Glomerular endothelial cell (primary cell): Measurements from ENCODE around the gene IDH3G. TPM values are rescaled to one million over a fixed set of nuclear protein-coding genes. Genes with fewer than 3 reads are reported as not detected.

Source experiments
- DNase-seq: peaks from one replicate; pipeline ENCODE4 v3.0.0-alpha.2; 2011; ENCODE audit warnings: low read depth, low spot score; ENCODE audit errors: extremely low read depth
- total RNA-seq: library from RNA; depleted of rRNA; stranded (reverse); fragments of >200 nt; gene quantifications from 2 replicates; pipeline ENCODE4 v1.2.3, GENCODE V29; 2015

The IDH3G gene
- total RNA-seq, 1 donor from 2014 or later = 94.4 TPM

GRCh38 chrX:153736871-153737441, 57.2 kb downstream of the IDH3G start:
- DNase-seq = no peak

- no peak for DNase-seq
Observed at GRCh38 chrX:153736071-153736820, 57.9 kb downstream of the IDH3G start.

Other genes starting within 250 kb of the IDH3G start
- gene CCNQ, start 195.2 kb downstream of the IDH3G start, total RNA-seq = 34.1 and 35.2 TPM in 2 replicates
- 0.76 TPM in 1 of 2 replicates, not detected in the other for gene DUSP9, start 147.2 kb downstream of the IDH3G start, total RNA-seq
- gene PNCK, start 120.6 kb downstream of the IDH3G start, total RNA-seq = not detected in 2 replicates
- 17.3 and 18.7 TPM in 2 replicates for gene SLC6A8, start 106.4 kb downstream of the IDH3G start, total RNA-seq
- 206 and 215 TPM in 2 replicates for gene BCAP31, start 70.0 kb downstream of the IDH3G start, total RNA-seq
- gene ABCD1, start 69.5 kb downstream of the IDH3G start, total RNA-seq = 13.8 and 20.9 TPM in 2 replicates
- 25.6 and 37.6 TPM in 2 replicates for gene PLXNB3, start 30.1 kb downstream of the IDH3G start, total RNA-seq
- 0.34 TPM in 1 of 2 replicates, not detected in the other for gene SRPK3, start 13.3 kb downstream of the IDH3G start, total RNA-seq
- gene SSR4, start 293 bp upstream of the IDH3G start, total RNA-seq = 212 and 286 TPM in 2 replicates
- 0.10 and 0.12 TPM in 2 replicates for gene PDZD4, start 36.2 kb upstream of the IDH3G start, total RNA-seq
- gene L1CAM, start 91.8 kb upstream of the IDH3G start, total RNA-seq = 1.6 and 17.1 TPM in 2 replicates
- gene AVPR2, start 110.3 kb upstream of the IDH3G start, total RNA-seq = not detected in 2 replicates
- gene ARHGAP4, start 131.9 kb upstream of the IDH3G start, total RNA-seq = 2.9 and 24.2 TPM in 2 replicates
- gene NAA10, start 140.7 kb upstream of the IDH3G start, total RNA-seq = 144 and 194 TPM in 2 replicates
- 19.0 and 23.7 TPM in 2 replicates for gene RENBP, start 150.3 kb upstream of the IDH3G start, total RNA-seq
- gene HCFC1, start 177.4 kb upstream of the IDH3G start, total RNA-seq = 54.4 and 91.0 TPM in 2 replicates
- gene TMEM187, start 178.4 kb upstream of the IDH3G start, total RNA-seq = 3.3 and 6.7 TPM in 2 replicates
- 106 and 116 TPM in 2 replicates for gene IRAK1, start 225.5 kb upstream of the IDH3G start, total RNA-seq